ENCODE measurements around the gene PNPLA2. TPM values are rescaled to one million over a fixed set of nuclear protein-coding genes. Genes with fewer than 3 reads are reported as not detected.
A peak's percentile ranks its signal among the peaks of the same experiment; 100 is the strongest.

Gene PNPLA2
- polyA plus RNA-seq, 3 donors from 2014 or later, result 10.9 to 42.3 (median 23.4) TPM

- Mint-ChIP-seq H3K27ac (peak within 1 kb of the TSS; percentile 37 to 87 (median 60)), H3K9me3 (no peaks in the 10 kb centered on the region), H3K27me3 (ENCODE audit: low read depth in 3 of 3) (peaks cover 0 to 7% (median 2%) of the 10 kb centered on the region in 3 donors), H3K4me3 (peak within 1 kb of the TSS; percentile 78 to 89 (median 83)), H3K4me1 (peaks cover 6 to 28% of the 10 kb centered on the region in 2 donors), H3K36me3 (no peaks in the 10 kb centered on the region)
- peak; percentile 93 to 94 (median 94) for DNase-seq
These were observed 41.1 kb upstream of the PNPLA2 start, which contains the start of gene GATD1 for GRCh38 chr11:777288-778255. Gene GATD1 (minus strand): TSS chr11:777487. CDS start chr11:777462, 25 bp downstream.

GRCh38 chr11:778976-779954, 39.4 kb upstream of the PNPLA2 start:
- H3K27me3 Mint-ChIP-seq (ENCODE audit: low read depth in 3 of 3), result peaks cover 0 to 7% (median 2%) of the 10 kb centered on the region in 3 donors
- no peaks in the 10 kb centered on the region for H3K36me3 Mint-ChIP-seq
- H3K27ac Mint-ChIP-seq, result no peak overlapping the region
- H3K4me1 Mint-ChIP-seq, result peaks cover 6 to 30% of the 10 kb centered on the region in 2 donors
- DNase-seq, result no peak
- no peaks in the 10 kb centered on the region for H3K9me3 Mint-ChIP-seq
- H3K4me3 Mint-ChIP-seq, result peak overlapping the region in 4 of 5 donors; percentile 9 to 55 (median 40)

- peaks cover 0 to 7% (median 4%) of the 10 kb centered on the region in 3 donors for H3K27me3 Mint-ChIP-seq (ENCODE audit: low read depth in 3 of 3)
- H3K4me3 Mint-ChIP-seq, result peak overlapping the region in 3 of 5 donors; percentile 13 to 42 (median 35)
- H3K36me3 Mint-ChIP-seq, result no peaks in the 10 kb centered on the region
- no peaks in the 10 kb centered on the region for H3K9me3 Mint-ChIP-seq
- DNase-seq, result no peak
- peaks cover 6 to 30% of the 10 kb centered on the region in 2 donors for H3K4me1 Mint-ChIP-seq
- H3K27ac Mint-ChIP-seq, result no peak overlapping the region
These were observed 38.7 kb upstream of the PNPLA2 start for GRCh38 chr11:779955-780532.

- Mint-ChIP-seq H3K9me3 (no peaks in the 10 kb centered on the region), H3K4me3 (no peak overlapping the region), H3K27ac (no peak overlapping the region), H3K4me1 (peaks cover 0 to 18% of the 10 kb centered on the region in 2 donors), H3K27me3 (ENCODE audit: low read depth in 3 of 3) (peaks cover 0 to 1% (median 0%) of the 10 kb centered on the region in 3 donors), H3K36me3 (no peaks in the 10 kb centered on the region)
- DNase-seq, result no peak
These were observed 36.2 kb upstream of the PNPLA2 start for GRCh38 chr11:782264-783174.

- H3K4me1 Mint-ChIP-seq, result peaks cover 0 to 12% of the 10 kb centered on the region in 2 donors
- H3K36me3 Mint-ChIP-seq, result no peaks in the 10 kb centered on the region
- peaks cover 0 to 4% (median 1%) of the 10 kb centered on the region in 3 donors for H3K27me3 Mint-ChIP-seq (ENCODE audit: low read depth in 3 of 3)
- H3K4me3 Mint-ChIP-seq, result no peak overlapping the region
- no peak overlapping the region for H3K27ac Mint-ChIP-seq
- no peak for DNase-seq
- no peaks in the 10 kb centered on the region for H3K9me3 Mint-ChIP-seq
These were observed 35.1 kb upstream of the PNPLA2 start for GRCh38 chr11:783581-784015.

GRCh38 chr11:786235-787083, 32.3 kb upstream of the PNPLA2 start:
- peaks cover 0 to 5% (median 3%) of the 10 kb centered on the region in 3 donors for H3K27me3 Mint-ChIP-seq (ENCODE audit: low read depth in 3 of 3)
- H3K9me3 Mint-ChIP-seq, result no peaks in the 10 kb centered on the region
- no peak for DNase-seq
- peaks cover 0 to 4% of the 10 kb centered on the region in 2 donors for H3K4me1 Mint-ChIP-seq
- peak overlapping the region in 1 of 6 donors; percentile 46 for H3K27ac Mint-ChIP-seq
- peaks cover 0 to 3% (median 0%) of the 10 kb centered on the region in 3 donors for H3K36me3 Mint-ChIP-seq
- H3K4me3 Mint-ChIP-seq, result no peak overlapping the region

GRCh38 chr11:787084-787675, 31.5 kb upstream of the PNPLA2 start:
- no peak overlapping the region for H3K27ac Mint-ChIP-seq
- DNase-seq, result no peak
- peaks cover 0 to 3% (median 0%) of the 10 kb centered on the region in 3 donors for H3K36me3 Mint-ChIP-seq
- H3K4me3 Mint-ChIP-seq, result no peak overlapping the region
- no peaks in the 10 kb centered on the region for H3K9me3 Mint-ChIP-seq
- H3K4me1 Mint-ChIP-seq, result peaks cover 0 to 4% of the 10 kb centered on the region in 2 donors
- peaks cover 0 to 5% (median 3%) of the 10 kb centered on the region in 3 donors for H3K27me3 Mint-ChIP-seq (ENCODE audit: low read depth in 3 of 3)

- Mint-ChIP-seq H3K27ac (no peak overlapping the region), H3K27me3 (ENCODE audit: low read depth in 3 of 3) (peaks cover 0 to 5% (median 3%) of the 10 kb centered on the region in 3 donors), H3K4me1 (peaks cover 0 to 4% of the 10 kb centered on the region in 2 donors), H3K9me3 (no peaks in the 10 kb centered on the region), H3K36me3 (peaks cover 0 to 3% (median 0%) of the 10 kb centered on the region in 3 donors), H3K4me3 (no peak overlapping the region)
- DNase-seq, result no peak
These were observed 30.6 kb upstream of the PNPLA2 start for GRCh38 chr11:788009-788640.

GRCh38 chr11:788953-789940, 29.5 kb upstream of the PNPLA2 start:
- no peak for DNase-seq
- Mint-ChIP-seq H3K36me3 (peaks cover 0 to 3% (median 0%) of the 10 kb centered on the region in 3 donors), H3K27ac (no peak overlapping the region), H3K9me3 (no peaks in the 10 kb centered on the region), H3K27me3 (ENCODE audit: low read depth in 3 of 3) (peaks cover 0 to 5% (median 3%) of the 10 kb centered on the region in 3 donors), H3K4me3 (no peak overlapping the region), H3K4me1 (peaks cover 0 to 4% of the 10 kb centered on the region in 2 donors)

GRCh38 chr11:789943-790342, 28.8 kb upstream of the PNPLA2 start, which contains the start of gene CEND1:
Gene CEND1 (minus strand): TSS chr11:790090. CDS start chr11:788576, 1,514 bp downstream.
- no peak within 1 kb of the TSS for H3K4me3 Mint-ChIP-seq
- peaks cover 0 to 5% (median 2%) of the 10 kb centered on the region in 3 donors for H3K27me3 Mint-ChIP-seq (ENCODE audit: low read depth in 3 of 3)
- no peak for DNase-seq
- no peaks in the 10 kb centered on the region for H3K9me3 Mint-ChIP-seq
- H3K27ac Mint-ChIP-seq, result no peak within 1 kb of the TSS
- peaks cover 0 to 3% (median 0%) of the 10 kb centered on the region in 3 donors for H3K36me3 Mint-ChIP-seq
- peaks cover 0 to 4% of the 10 kb centered on the region in 2 donors for H3K4me1 Mint-ChIP-seq

Measured in immature natural killer cell (primary cell).